Small intestine (tissue), 7 donors: ENCODE data around the gene SLF2. TPM values are rescaled to one million over a fixed set of nuclear protein-coding genes. Genes with fewer than 3 reads are reported as not detected.

Experiments used
- DNase-seq, 2 donors: peaks; one replicate each; pipeline versions ENCODE4 v3.0.0 to v3.0.0-alpha.2; 2013
- FAIRE-seq: peaks from 2 replicates; lab custom pipeline; 2012; peaks lifted over from hg19 to GRCh38; lab: Jason Lieb, UNC
- H3K27ac ChIP-seq, 3 donors: one replicate each; pipeline ENCODE4 v1.5.1; 2013; ENCODE audit warnings: low read length in 2 of 3, mild to moderate bottlenecking in 2 of 3, control low read depth in 1 of 3, inconsistent platforms in 1 of 3, low read depth in 1 of 3, moderate library complexity in 1 of 3
- H3K27me3 ChIP-seq, 3 donors: one replicate each; pipeline ENCODE4 v1.6.1; 2013; ENCODE audit warnings: low read length in 3 of 3, inconsistent platforms in 1 of 3; ENCODE audit not compliant: control insufficient read depth in 3 of 3, insufficient read depth in 3 of 3
- H3K36me3 ChIP-seq, 3 donors: one replicate each; pipeline ENCODE4 v1.6.1; 2013; ENCODE audit warnings: low read length in 3 of 3, inconsistent platforms in 1 of 3, low read depth in 1 of 3, mild to moderate bottlenecking in 1 of 3, moderate library complexity in 1 of 3; ENCODE audit not compliant: control insufficient read depth in 3 of 3, insufficient read depth in 2 of 3
- H3K4me1 ChIP-seq, 3 donors: one replicate each; pipeline ENCODE4 v1.6.1; 2013; ENCODE audit warnings: low read length in 2 of 3, inconsistent platforms in 1 of 3, low read depth in 1 of 3, mild to moderate bottlenecking in 1 of 3, moderate library complexity in 1 of 3; ENCODE audit not compliant: control insufficient read depth in 3 of 3, insufficient read depth in 2 of 3
- H3K4me3 ChIP-seq, 3 donors: one replicate each; pipeline ENCODE4 v1.5.1; 2013; ENCODE audit warnings: low read length in 3 of 3, control low read depth in 1 of 3, inconsistent platforms in 1 of 3, low read depth in 1 of 3, mild to moderate bottlenecking in 1 of 3, moderate library complexity in 1 of 3
- H3K9me3 ChIP-seq, 2 donors: one replicate each; pipeline ENCODE4 v1.6.1; 2013; ENCODE audit warnings: low read depth in 1 of 2, low read length in 1 of 2; ENCODE audit not compliant: control insufficient read depth in 2 of 2, insufficient read depth in 1 of 2
- WGBS, 3 donors: extraction: QIAGEN DNeasy Blood & Tissue Kit; methylation state at CpG; one replicate each; pipeline ENCODE4 v1.1.7; 2013; 5-methylcytosine and 5-hydroxymethylcytosine counted together
- polyA plus RNA-seq, 4 donors: library from polyadenylated mRNA; stranded (reverse) in 3 of 4; unstranded in 1 of 4; fragments of 200-250 nt in 3 of 4; fragments of 120-200 nt in 1 of 4; gene quantifications; one replicate each; pipeline versions ENCODE4 v1.2.1 to v1.2.3, GENCODE V29; 2013
- donor health status: healthy with polysubstance abuse.
- donor health status: control.
- donor health status: control.
- donor health status: Bipolar disorder and iron deficiency.
- donor health status: healthy.

The SLF2 gene
- polyA plus RNA-seq, 4 donors = 3.8 to 29.2 (median 5.6) TPM

DNA sequence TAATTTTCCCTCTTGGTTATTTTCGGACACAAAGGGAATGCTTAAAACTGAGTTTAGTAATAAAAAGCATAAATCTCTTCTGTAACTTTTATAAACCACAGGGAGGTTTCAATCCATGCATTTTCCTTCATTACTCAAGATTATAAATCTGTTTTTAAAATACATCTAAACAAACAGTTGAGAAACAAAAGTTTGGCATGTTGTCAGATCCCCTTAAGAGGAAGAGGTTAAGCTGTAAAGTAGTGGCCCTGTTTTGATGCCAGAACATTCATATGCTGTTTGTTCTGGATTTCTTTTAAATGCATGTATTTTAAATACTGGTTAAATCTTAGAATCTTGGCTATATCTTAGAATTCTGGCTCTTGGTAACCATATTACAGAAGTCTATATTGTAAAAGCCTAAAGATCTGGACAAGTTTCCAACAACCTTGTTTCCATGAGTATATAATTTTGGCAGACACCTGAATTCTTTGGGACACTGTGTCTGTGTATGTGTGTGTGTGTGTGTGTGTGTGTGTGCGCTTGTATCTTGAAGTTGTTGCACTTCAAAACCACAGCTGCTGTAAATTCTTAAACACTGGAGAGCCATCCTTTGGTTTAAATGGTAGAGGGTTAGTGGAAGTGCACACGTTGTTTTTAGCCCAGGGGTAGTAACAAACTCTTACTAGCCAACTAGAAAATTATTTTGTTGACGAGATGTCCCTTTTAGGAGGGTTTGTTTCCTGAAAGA, 49.8 kb downstream of the SLF2 start:
- Histone ChIP-seq H3K27me3 (no peaks in the 10 kb centered on the region), H3K36me3 (peaks cover 6 to 16% (median 8%) of the 10 kb centered on the region in 3 donors), H3K4me3 (no peak overlapping the region), H3K9me3 (no peaks in the 10 kb centered on the region), H3K4me1 (peaks cover 0 to 4% (median 0%) of the 10 kb centered on the region in 3 donors), H3K27ac (no peak overlapping the region)
- FAIRE-seq (no peak), DNase-seq (no peak)
- WGBS, 3 donors = 77 to 93% (median 91%) methylated on average over 4 of the region's 4 CpGs

DNA sequence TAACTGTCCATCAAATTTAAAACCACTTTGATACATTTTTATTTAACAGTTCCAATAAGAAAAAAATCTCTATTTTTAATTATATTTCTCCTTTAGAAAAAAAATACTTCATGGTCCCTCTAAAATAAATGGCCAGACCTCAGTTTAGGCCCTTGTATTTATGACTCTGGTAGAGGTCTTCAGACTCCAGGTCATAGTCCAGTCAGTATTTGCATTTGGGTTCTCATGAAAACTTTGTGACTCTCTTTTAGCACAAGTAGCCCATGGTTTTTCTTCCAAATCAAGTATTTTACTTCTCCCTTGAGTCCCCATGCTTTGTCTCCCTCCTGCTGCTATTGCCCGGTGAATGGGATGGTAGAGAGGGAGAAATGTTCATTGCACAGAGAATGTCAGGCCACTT, 51.1 kb downstream of the SLF2 start:
- peaks cover 6 to 11% (median 8%) of the 10 kb centered on the region in 3 donors for H3K36me3 ChIP-seq
- no peak for FAIRE-seq

DNA sequence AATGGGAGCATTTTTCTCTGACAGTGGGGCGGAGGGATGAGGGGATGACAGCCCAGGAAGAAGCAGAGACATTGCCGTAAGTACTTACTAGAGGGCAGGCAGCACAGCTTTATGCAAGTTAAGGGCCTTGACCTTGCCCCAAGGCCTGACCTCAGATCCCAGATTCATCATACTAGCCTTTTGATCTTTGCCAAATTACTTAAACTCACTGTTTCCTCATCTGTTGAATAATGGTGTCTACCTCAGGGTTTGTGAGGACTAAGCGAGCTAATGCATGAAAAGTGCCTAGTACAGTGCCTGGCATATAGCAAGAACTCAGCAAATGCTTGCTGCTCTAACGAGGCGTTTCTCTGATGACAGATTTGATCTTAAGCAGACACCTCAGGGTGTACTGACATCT, 53.1 kb downstream of the SLF2 start:
- WGBS, 3 donors = 71 to 79% (median 73%) methylated on average over 5 of the region's 5 CpGs
- Histone ChIP-seq H3K27ac (no peak overlapping the region), H3K4me3 (no peak overlapping the region), H3K4me1 (peaks cover 0 to 19% (median 0%) of the 10 kb centered on the region in 3 donors), H3K36me3 (peaks cover 4 to 10% (median 8%) of the 10 kb centered on the region in 3 donors), H3K27me3 (no peaks in the 10 kb centered on the region), H3K9me3 (no peaks in the 10 kb centered on the region)
- DNase-seq (no peak), FAIRE-seq (no peak)

More for the DNA sequence above, 51.1 kb downstream of the SLF2 start:
- Histone ChIP-seq H3K4me3 (no peak overlapping the region), H3K27ac (no peak overlapping the region), H3K27me3 (no peaks in the 10 kb centered on the region), H3K4me1 (peaks cover 0 to 12% (median 0%) of the 10 kb centered on the region in 3 donors), H3K9me3 (no peaks in the 10 kb centered on the region)
- WGBS, 3 donors = 95 to 100% (median 96%) methylated on average over 1 of the region's 1 CpG
- DNase-seq = no peak

DNA sequence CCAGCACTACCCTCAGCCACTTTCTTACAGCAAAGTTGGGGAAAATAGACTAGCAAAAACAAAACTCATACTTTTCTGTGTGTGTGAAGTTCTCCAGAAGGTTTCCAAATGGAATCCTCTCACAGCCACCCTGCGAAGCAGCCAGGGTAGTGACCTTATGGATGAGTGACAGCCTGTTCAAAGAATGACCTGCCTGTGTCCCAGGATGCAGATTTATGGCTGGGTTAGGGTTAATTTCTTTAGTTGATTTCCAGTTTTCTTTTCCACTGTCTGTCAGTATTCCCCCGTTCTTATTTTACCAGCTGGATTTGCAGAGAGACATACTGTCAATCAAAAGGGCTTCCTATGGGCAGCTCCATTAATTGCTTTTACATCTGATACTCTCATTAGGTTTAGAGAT, 54.1 kb downstream of the SLF2 start:
- Histone ChIP-seq H3K4me3 (no peak overlapping the region), H3K27me3 (no peaks in the 10 kb centered on the region), H3K4me1 (peaks cover 0 to 29% (median 0%) of the 10 kb centered on the region in 3 donors), H3K9me3 (no peaks in the 10 kb centered on the region), H3K36me3 (peaks cover 4 to 10% (median 8%) of the 10 kb centered on the region in 3 donors), H3K27ac (no peak overlapping the region)
- WGBS, 3 donors = 62 to 79% (median 65%) methylated on average over 2 of the region's 2 CpGs
- no peak for DNase-seq
- FAIRE-seq = no peak

DNA sequence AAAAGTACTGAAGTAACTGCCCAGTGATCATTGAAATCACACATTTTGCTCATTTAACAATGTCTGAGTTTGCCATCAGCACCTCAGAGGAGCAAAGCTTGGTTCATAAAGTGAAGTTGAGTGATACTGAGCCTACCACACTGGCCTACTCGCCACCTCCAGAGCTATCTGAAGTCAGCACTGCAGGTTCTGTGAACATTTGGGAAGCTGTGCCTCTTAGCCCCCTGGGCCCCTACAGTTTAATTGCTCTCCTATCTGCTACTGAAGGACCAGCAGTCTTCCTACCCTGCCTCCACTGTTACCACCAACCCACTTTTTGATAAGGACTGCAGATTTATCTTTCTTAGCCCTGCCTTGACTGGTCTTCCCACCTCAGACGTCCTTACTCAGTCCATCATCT, 54.6 kb downstream of the SLF2 start:
- no peaks in the 10 kb centered on the region for H3K27me3 ChIP-seq
- DNase-seq = no peak
- H3K27ac ChIP-seq = no peak overlapping the region
- WGBS, 3 donors = 81 to 94% (median 85%) methylated on average over 2 of the region's 2 CpGs
- H3K9me3 ChIP-seq = no peaks in the 10 kb centered on the region
- H3K4me3 ChIP-seq = no peak overlapping the region
- FAIRE-seq = no peak
- peaks cover 4 to 14% (median 8%) of the 10 kb centered on the region in 3 donors for H3K36me3 ChIP-seq
- H3K4me1 ChIP-seq = peaks cover 0 to 34% (median 2%) of the 10 kb centered on the region in 3 donors

DNA sequence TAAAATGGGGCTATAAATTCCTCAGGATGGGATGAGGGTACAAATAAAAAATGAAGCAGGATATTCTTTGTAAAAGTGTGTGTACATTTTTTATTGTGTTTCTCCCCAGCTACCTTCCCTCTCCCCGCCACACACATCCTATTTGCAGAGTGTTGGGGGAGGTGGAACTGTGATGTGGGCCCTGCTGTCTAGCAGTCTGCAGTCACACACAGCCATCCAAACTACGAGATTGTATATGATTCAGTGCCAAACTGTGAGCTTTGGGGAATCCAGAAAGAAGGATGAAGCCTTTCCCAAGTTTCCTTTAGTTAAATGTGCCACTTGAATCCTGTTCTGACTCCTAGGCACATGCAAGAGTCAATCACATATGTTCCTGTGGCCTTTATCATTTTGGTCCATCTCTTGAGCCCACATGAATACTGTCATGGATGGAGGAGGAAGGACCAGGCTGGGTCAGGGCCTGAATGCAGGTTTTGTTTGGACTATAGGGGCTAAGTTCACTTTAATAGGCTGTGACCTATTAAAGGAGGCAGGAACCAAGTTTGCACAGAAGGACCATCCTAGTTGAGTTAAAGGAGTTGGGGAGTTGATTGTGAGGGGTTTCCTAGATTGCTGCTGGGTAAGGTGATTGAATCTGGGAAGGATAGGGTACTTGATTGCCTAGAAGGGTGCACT, 55.4 kb downstream of the SLF2 start:
- Histone ChIP-seq H3K4me1 (peaks cover 0 to 42% (median 5%) of the 10 kb centered on the region in 3 donors), H3K36me3 (peaks cover under 1 to 23% (median 4%) of the 10 kb centered on the region in 3 donors), H3K4me3 (peak overlapping the region in 2 of 3 donors; percentile 86 to 94), H3K27me3 (no peaks in the 10 kb centered on the region), H3K9me3 (no peaks in the 10 kb centered on the region), H3K27ac (no peak overlapping the region)
- FAIRE-seq (no peak), DNase-seq (no peak)
- 77 to 83% (median 78%) methylated on average over 2 of the region's 2 CpGs for WGBS, 3 donors

DNA sequence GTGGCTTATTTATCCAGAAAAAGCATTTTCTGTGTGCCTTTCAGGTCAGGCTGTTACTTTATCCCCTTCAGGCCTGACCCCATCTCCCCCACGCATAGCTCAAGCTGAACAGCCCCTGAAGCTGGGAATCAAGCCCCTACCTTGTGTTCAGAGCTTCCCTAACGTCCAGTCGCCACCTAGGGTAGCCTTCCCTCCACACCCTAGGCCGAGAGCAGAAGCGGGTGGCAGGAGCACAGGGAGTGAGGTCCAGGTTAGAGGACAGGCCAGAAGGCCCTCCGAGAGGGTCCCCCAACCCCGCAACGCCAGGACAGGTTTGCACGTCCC, 56.1 kb downstream of the SLF2 start:
- no peak for FAIRE-seq
- Histone ChIP-seq H3K36me3 (peaks cover 0 to 29% (median 6%) of the 10 kb centered on the region in 3 donors), H3K27ac (peak overlapping the region in 2 of 3 donors; percentile 9 to 95), H3K4me1 (peaks cover 0 to 46% (median 5%) of the 10 kb centered on the region in 3 donors), H3K4me3 (peak overlapping the region; percentile 65 to 94 (median 86)), H3K9me3 (no peaks in the 10 kb centered on the region), H3K27me3 (no peaks in the 10 kb centered on the region)
- no peak for DNase-seq
- WGBS, 3 donors = 12 to 24% (median 16%) methylated on average over 9 of the region's 9 CpGs

DNA sequence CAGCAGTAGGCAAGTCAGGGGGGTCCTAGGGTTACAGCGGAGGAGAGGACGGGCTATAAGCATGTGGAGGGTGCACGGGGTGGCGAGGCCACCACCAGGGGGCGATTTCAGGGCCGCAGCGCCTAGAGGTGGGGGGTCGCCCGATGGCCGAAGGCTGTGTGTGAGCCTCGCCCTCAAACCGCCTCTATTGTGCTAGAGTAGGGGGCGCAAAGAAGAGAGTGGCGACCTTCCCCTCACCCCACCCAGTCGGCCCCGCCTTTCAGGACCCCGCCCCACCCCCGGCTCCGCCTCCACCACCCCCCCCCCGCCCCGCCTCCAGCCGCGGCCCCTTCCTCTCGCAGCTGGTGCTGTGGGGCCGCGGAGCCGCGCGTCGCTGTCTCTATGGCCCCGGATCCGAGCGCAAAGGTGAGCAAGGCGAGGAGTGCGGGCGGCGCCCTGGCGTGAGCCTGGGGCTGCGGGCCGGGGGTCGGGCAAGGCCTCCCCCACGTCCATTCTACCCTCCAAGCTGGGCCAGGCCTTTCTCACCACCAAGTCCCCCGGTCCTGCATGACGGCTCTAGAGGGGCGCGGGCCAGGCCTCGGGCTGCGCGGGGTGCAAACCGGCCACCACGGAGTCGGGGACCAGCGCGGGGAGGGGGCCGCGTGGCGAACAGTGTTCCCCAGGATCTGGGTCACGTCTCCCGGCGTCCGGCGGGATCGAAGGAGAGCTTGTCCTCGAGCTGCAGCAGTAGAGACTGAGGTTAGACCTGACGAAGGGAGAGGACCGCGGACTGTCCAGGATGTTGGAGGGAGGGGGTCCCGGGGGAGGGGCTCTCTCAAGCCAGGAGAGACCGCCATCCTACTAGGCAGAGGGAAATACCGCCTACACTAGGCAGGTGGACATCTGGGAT, 56.7 kb downstream of the SLF2 start, which contains the start of gene SEMA4G:
TSS of gene SEMA4G (plus strand) at position 318 of the 889 bp plus-strand sequence. CDS start 3,409 bp downstream, outside the sequence.
- Histone ChIP-seq H3K27me3 (no peaks in the 10 kb centered on the region), H3K36me3 (peaks cover 0 to 34% (median 6%) of the 10 kb centered on the region in 3 donors), H3K9me3 (no peaks in the 10 kb centered on the region), H3K4me1 (peaks cover 0 to 46% (median 5%) of the 10 kb centered on the region in 3 donors), H3K27ac (peak within 1 kb of the TSS; percentile 84 to 95 (median 87)), H3K4me3 (peak within 1 kb of the TSS; percentile 65 to 94 (median 86))
- FAIRE-seq = no peak
- peak; percentile 50 to 80 for DNase-seq
- 0 to 2% (median 2%) methylated on average over 42 to 70 of the region's 70 CpGs for WGBS, 3 donors
